GM20000 (cell line): ENCODE measurements around the gene BFSP2.
A peak's percentile ranks its signal among the peaks of the same experiment; 100 is the strongest.

Experiments used
- DNase-seq: peaks from one replicate; pipeline ENCODE4 v3.0.0; 2012; ENCODE audit warnings: low spot score
- CTCF ChIP-seq: IDR thresholded peaks from 2 replicates; pipeline ENCODE4 v1.5.1; 2012; ENCODE audit warnings: mild to moderate bottlenecking, control low read depth; ENCODE audit errors: extremely low read depth, missing control alignments

The BFSP2 gene

GRCh38 chr3:133374708-133375402 is 25.0 kb upstream of the BFSP2 start:
- no peak for TF ChIP-seq CTCF
- DNase-seq = no peak

- no peak for DNase-seq
- no peak for TF ChIP-seq CTCF
These were observed 24.5 kb upstream of the BFSP2 start for GRCh38 chr3:133375403-133375745.

- no peak for DNase-seq
- TF ChIP-seq CTCF = no peak
These were observed 23.0 kb upstream of the BFSP2 start for GRCh38 chr3:133376810-133377209.

- peak; percentile 48 for DNase-seq
- peak; percentile 45 for TF ChIP-seq CTCF
These were observed 22.5 kb upstream of the BFSP2 start for GRCh38 chr3:133377396-133377795.

GRCh38 chr3:133379926-133380325 is 19.9 kb upstream of the BFSP2 start:
- no peak for DNase-seq
- no peak for TF ChIP-seq CTCF

GRCh38 chr3:133380481-133381225 is 19.2 kb upstream of the BFSP2 start:
- no peak for DNase-seq
- no peak for TF ChIP-seq CTCF

- no peak for DNase-seq
- TF ChIP-seq CTCF = no peak
These were observed 18.3 kb upstream of the BFSP2 start for GRCh38 chr3:133381346-133382109.
